GM23338 (cell line): Measurements from ENCODE around the gene NCSTN. TPM values are rescaled to one million over a fixed set of nuclear protein-coding genes. Genes with fewer than 3 reads are reported as not detected.

Experiments used
- ATAC-seq: fragments of 200-7000 bp; cut with Tn5 transposase; 3 replicates; pipeline ENCODE4 v1.9.1; 2020
- DNase-seq: peaks from one replicate; pipeline ENCODE4 v3.0.0-alpha.2; 2015; ENCODE audit warnings: low spot score
- H2AFZ ChIP-seq: fragments of 200-600 bp; sonication (generic); 2 replicates; pipeline ENCODE4 v1.8.0; 2016; ENCODE audit warnings: antibody characterized with exemption, mild to moderate bottlenecking, moderate library complexity
- H3F3A ChIP-seq: fragments of 200-600 bp; sonication (generic); replicated peaks from 2 replicates; pipeline ENCODE4 v1.8.0; 2017; ENCODE audit warnings: antibody characterized with exemption, mixed run types, low read depth
- H3K27ac ChIP-seq: fragments of 200-600 bp; sonication (generic); 2 replicates; pipeline ENCODE4 v1.6.1; 2016; ENCODE audit warnings: low read depth
- H3K27me3 ChIP-seq: fragments of 200-600 bp; sonication (generic); 2 replicates; pipeline ENCODE4 v1.8.0; 2016; ENCODE audit warnings: mild to moderate bottlenecking, mixed run types, moderate library complexity; ENCODE audit not compliant: insufficient read depth
- H3K36me3 ChIP-seq: fragments of 200-600 bp; sonication (generic); 2 replicates; pipeline ENCODE4 v1.8.0; 2016; ENCODE audit warnings: mild to moderate bottlenecking; ENCODE audit not compliant: insufficient read depth
- H3K4me1 ChIP-seq: fragments of 200-600 bp; sonication (generic); 2 replicates; pipeline ENCODE4 v1.8.0; 2016; ENCODE audit warnings: mild to moderate bottlenecking, moderate library complexity; ENCODE audit not compliant: insufficient read depth
- H3K4me2 ChIP-seq: fragments of 200-600 bp; sonication (generic); 2 replicates; pipeline ENCODE4 v1.7.1; 2017; ENCODE audit warnings: mixed run types
- H3K4me3 ChIP-seq: fragments of 200-600 bp; sonication (generic); 2 replicates; pipeline ENCODE4 v1.6.1; 2016; ENCODE audit warnings: mixed run types
- H3K79me2 ChIP-seq: fragments of 200-600 bp; sonication (generic); replicated peaks from 2 replicates; pipeline ENCODE4 v1.8.0; 2017; ENCODE audit warnings: mild to moderate bottlenecking; ENCODE audit not compliant: insufficient read depth
- H3K9me2 ChIP-seq: fragments of 200-600 bp; sonication (generic); 2 replicates; pipeline ENCODE4 v1.8.0; 2017; ENCODE audit not compliant: insufficient read depth
- H4K20me1 ChIP-seq: fragments of 200-600 bp; sonication (generic); replicated peaks from 2 replicates; pipeline ENCODE4 v1.8.0; 2017; ENCODE audit warnings: mild to moderate bottlenecking; ENCODE audit not compliant: insufficient read depth
- H3K27ac Mint-ChIP-seq: 2 replicates; pipeline ENCODE4 v1.8.0; 2020; ENCODE audit warnings: inconsistent platforms, mild to moderate bottlenecking, moderate library complexity, mixed read lengths
- H3K27me3 Mint-ChIP-seq: 3 replicates; pipeline ENCODE4 v1.8.0; 2022; ENCODE audit warnings: low read depth, mild to moderate bottlenecking, moderate library complexity, mixed read lengths, inconsistent platforms; ENCODE audit not compliant: insufficient read depth, poor library complexity
- H3K36me3 Mint-ChIP-seq: 3 replicates; pipeline ENCODE4 v1.8.0; 2021; ENCODE audit warnings: low read depth, mild to moderate bottlenecking, inconsistent platforms, moderate library complexity, mixed read lengths
- H3K4me1 Mint-ChIP-seq: 3 replicates; pipeline ENCODE4 v1.8.0; 2020; ENCODE audit warnings: mild to moderate bottlenecking, inconsistent platforms, mixed read lengths
- H3K4me3 Mint-ChIP-seq: 3 replicates; pipeline ENCODE4 v1.8.0; 2021; ENCODE audit warnings: moderate library complexity, mild to moderate bottlenecking, inconsistent platforms, mixed read lengths
- H3K9me3 Mint-ChIP-seq: 3 replicates; pipeline ENCODE4 v1.8.0; 2020; ENCODE audit warnings: moderate library complexity, mild to moderate bottlenecking, inconsistent platforms, mixed read lengths
- EZH2 ChIP-seq: fragments of 200-600 bp; sonication (generic); IDR thresholded peaks from one replicate; pipeline ENCODE4 v1.8.0; 2017; ENCODE audit warnings: antibody characterized with exemption, mild to moderate bottlenecking, low read depth; ENCODE audit not compliant: unreplicated experiment
- NANOG ChIP-seq: IDR thresholded peaks from 2 replicates; pipeline ENCODE4 v1.6.1; 2016; ENCODE audit warnings: antibody characterized with exemption, borderline replicate concordance
- POLR2AphosphoS5 ChIP-seq: IDR thresholded peaks from 2 replicates; pipeline ENCODE4 v1.6.1; 2016; ENCODE audit warnings: antibody characterized with exemption, low read depth
- ZNF114 ChIP-seq: fragments of 250-450 bp; sonication (Bioruptor Pico); IDR thresholded peaks from 2 replicates; pipeline ENCODE4 v1.5.0; 2020; ENCODE audit warnings: mild to moderate bottlenecking, moderate library complexity
- ZNF331 ChIP-seq: fragments of 250-450 bp; sonication (Bioruptor Pico); IDR thresholded peaks from 2 replicates; pipeline ENCODE4 v1.5.0; 2020; ENCODE audit warnings: low read depth, mild to moderate bottlenecking, moderate library complexity
- polyA plus RNA-seq: library from polyadenylated mRNA; unstranded; fragments of >200 nt; fragmentation: Nextera tagmentation; extraction: Ambion mirVana; gene quantifications from 2 replicates; pipeline ENCODE4 v1.2.1, GENCODE V29; 2016
- total RNA-seq: library from RNA; depleted of rRNA; stranded (reverse); fragments of >200 nt; shearing (Covaris generic); gene quantifications from 2 replicates; pipeline ENCODE4 v1.2.3, GENCODE V29; 2014
- TF ChIP-seq, protein P1 (sequence below): IDR thresholded peaks from 2 replicates; pipeline ENCODE4 v1.6.1; 2016; ENCODE audit warnings: antibody characterized with exemption
- TF ChIP-seq, protein P2 (sequence below): IDR thresholded peaks from one replicate; pipeline ENCODE4 v1.6.1; 2018; ENCODE audit warnings: antibody characterized with exemption; ENCODE audit not compliant: unreplicated experiment
- TF ChIP-seq, protein P3 (sequence below): fragments of 250-450 bp; sonication (Bioruptor Pico); IDR thresholded peaks from 2 replicates; pipeline ENCODE4 v1.5.0; 2020; ENCODE audit warnings: mild to moderate bottlenecking, moderate library complexity

Gene NCSTN
- total and polyA plus RNA-seq, 2 experiments from 2014 or later, result 36.0 to 45.9 TPM

DNA sequence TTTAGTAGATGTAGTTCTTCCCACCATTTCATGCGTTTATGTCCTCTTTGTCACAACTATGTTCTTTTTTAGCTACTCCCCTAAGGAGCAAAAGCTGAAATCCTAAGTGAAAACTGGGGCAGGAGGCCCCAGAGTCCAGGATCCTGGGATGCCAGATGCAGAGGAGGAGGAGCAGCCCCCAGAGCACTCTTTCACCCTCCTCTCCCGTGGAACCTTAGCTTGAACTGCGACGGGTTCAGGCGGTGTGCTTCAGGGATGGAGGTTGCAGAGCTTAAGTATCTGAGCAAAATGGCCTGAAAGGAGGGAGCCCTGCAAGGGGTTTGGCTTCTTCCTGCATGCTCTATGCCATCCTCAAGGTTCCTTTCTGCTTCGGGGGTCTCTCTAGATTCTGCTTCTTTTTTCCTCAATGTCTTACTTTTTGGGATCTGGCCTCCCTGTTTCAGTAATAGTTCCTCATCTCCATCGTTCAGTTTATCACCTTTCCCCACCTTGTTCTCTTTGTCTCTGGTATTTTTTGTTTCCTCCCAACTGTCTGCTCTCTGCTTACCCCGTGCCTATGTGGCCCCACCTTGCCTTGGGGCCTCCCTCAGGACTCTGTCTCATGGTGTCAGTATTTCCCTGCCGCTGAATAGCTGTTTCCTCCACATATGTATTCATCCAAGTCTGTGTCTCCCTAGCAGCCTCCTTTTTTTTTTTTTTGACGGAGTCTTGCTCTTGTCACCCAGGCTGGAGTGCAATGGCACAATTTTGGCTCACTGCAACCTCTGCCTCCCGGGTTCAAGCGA, 21.0 kb downstream of the NCSTN start:
- H3K79me2 ChIP-seq, result no peaks in the 10 kb centered on the region
- peaks cover 55% of the 10 kb centered on the region for H3K4me1 Mint-ChIP-seq
- H2AFZ ChIP-seq, result no peak overlapping the region
- DNase-seq (no peak), ATAC-seq (no peak)
- no peaks in the 10 kb centered on the region for H3K9me3 Mint-ChIP-seq
- H3K4me3 Mint-ChIP-seq, result no peak overlapping the region; the same call in 2 of the 3 replicates
- H3F3A ChIP-seq, result 0 out of 2 replicates have a peak, but pooled peaks cover 3% of the 10 kb centered on the region
- peaks cover 12% of the 10 kb centered on the region for H3K27me3 Mint-ChIP-seq
- no peaks in the 10 kb centered on the region; the same call in 1 of the 2 replicates for H4K20me1 ChIP-seq
- TF ChIP-seq, protein P1, sequence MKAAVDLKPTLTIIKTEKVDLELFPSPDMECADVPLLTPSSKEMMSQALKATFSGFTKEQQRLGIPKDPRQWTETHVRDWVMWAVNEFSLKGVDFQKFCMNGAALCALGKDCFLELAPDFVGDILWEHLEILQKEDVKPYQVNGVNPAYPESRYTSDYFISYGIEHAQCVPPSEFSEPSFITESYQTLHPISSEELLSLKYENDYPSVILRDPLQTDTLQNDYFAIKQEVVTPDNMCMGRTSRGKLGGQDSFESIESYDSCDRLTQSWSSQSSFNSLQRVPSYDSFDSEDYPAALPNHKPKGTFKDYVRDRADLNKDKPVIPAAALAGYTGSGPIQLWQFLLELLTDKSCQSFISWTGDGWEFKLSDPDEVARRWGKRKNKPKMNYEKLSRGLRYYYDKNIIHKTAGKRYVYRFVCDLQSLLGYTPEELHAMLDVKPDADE, result no peak
- no peak overlapping the region for H3K4me2 ChIP-seq
- no peaks in the 10 kb centered on the region for H3K36me3 ChIP-seq
- H3K4me1 ChIP-seq, result peaks cover 20% of the 10 kb centered on the region
- no peaks in the 10 kb centered on the region for H3K27me3 ChIP-seq
- no peak overlapping the region for H3K27ac ChIP-seq
- H3K9me2 ChIP-seq, result no peaks in the 10 kb centered on the region
- peak overlapping the region; percentile 98; the same call in 1 of the 2 replicates for H3K27ac Mint-ChIP-seq
- no peak overlapping the region for H3K4me3 ChIP-seq
- peaks cover 19% of the 10 kb centered on the region for H3K36me3 Mint-ChIP-seq

DNA sequence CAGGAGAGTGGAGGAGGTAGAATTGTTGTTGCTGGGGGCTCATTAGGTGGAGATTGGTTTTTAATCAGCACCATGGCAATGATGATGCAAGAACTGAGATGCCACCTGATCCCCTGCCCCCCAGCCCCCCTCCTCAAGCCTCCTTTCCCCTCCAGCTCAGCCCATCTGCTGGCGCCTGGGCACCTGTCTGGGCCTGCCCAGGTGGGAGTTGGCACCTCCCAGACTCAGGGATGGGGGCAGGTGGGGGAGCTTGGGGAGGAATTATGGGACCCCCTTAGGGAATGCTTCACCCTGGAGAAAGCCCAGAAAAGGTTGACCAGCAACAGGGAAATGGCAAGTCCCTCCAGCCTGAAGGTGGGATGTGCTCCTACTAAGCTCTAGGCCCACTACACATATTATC, 22.1 kb downstream of the NCSTN start:
- H3K9me3 Mint-ChIP-seq, result no peaks in the 10 kb centered on the region
- H3K4me1 Mint-ChIP-seq, result peaks cover 60% of the 10 kb centered on the region
- H3K27me3 Mint-ChIP-seq, result peaks cover 12% of the 10 kb centered on the region
- Histone ChIP-seq H3F3A (0 out of 2 replicates have a peak, but pooled peaks cover 3% of the 10 kb centered on the region), H3K27ac (no peak overlapping the region), H3K4me3 (no peak overlapping the region), H3K27me3 (no peaks in the 10 kb centered on the region), H3K4me1 (peaks cover 20% of the 10 kb centered on the region), H3K36me3 (no peaks in the 10 kb centered on the region), H4K20me1 (no peaks in the 10 kb centered on the region; the same call in 1 of the 2 replicates), H3K79me2 (no peaks in the 10 kb centered on the region), H2AFZ (no peak overlapping the region), H3K4me2 (no peak overlapping the region), H3K9me2 (no peaks in the 10 kb centered on the region)
- DNase-seq, result no peak
- H3K36me3 Mint-ChIP-seq, result peaks cover 11% of the 10 kb centered on the region
- no peak for ATAC-seq
- no peak overlapping the region; the same call in 2 of the 3 replicates for H3K4me3 Mint-ChIP-seq
- peak overlapping the region; percentile 19 for H3K27ac Mint-ChIP-seq
- TF ChIP-seq EZH2 (no peak), NANOG (no peak), ZNF331 (CRISPR knock-in tag) (no peak), ZNF114 (CRISPR knock-in tag) (no peak), POLR2AphosphoS5 (no peak)
- TF ChIP-seq, protein P1, result no peak
- TF ChIP-seq, protein P2, sequence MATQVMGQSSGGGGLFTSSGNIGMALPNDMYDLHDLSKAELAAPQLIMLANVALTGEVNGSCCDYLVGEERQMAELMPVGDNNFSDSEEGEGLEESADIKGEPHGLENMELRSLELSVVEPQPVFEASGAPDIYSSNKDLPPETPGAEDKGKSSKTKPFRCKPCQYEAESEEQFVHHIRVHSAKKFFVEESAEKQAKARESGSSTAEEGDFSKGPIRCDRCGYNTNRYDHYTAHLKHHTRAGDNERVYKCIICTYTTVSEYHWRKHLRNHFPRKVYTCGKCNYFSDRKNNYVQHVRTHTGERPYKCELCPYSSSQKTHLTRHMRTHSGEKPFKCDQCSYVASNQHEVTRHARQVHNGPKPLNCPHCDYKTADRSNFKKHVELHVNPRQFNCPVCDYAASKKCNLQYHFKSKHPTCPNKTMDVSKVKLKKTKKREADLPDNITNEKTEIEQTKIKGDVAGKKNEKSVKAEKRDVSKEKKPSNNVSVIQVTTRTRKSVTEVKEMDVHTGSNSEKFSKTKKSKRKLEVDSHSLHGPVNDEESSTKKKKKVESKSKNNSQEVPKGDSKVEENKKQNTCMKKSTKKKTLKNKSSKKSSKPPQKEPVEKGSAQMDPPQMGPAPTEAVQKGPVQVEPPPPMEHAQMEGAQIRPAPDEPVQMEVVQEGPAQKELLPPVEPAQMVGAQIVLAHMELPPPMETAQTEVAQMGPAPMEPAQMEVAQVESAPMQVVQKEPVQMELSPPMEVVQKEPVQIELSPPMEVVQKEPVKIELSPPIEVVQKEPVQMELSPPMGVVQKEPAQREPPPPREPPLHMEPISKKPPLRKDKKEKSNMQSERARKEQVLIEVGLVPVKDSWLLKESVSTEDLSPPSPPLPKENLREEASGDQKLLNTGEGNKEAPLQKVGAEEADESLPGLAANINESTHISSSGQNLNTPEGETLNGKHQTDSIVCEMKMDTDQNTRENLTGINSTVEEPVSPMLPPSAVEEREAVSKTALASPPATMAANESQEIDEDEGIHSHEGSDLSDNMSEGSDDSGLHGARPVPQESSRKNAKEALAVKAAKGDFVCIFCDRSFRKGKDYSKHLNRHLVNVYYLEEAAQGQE, result no peak
- TF ChIP-seq, protein P3, sequence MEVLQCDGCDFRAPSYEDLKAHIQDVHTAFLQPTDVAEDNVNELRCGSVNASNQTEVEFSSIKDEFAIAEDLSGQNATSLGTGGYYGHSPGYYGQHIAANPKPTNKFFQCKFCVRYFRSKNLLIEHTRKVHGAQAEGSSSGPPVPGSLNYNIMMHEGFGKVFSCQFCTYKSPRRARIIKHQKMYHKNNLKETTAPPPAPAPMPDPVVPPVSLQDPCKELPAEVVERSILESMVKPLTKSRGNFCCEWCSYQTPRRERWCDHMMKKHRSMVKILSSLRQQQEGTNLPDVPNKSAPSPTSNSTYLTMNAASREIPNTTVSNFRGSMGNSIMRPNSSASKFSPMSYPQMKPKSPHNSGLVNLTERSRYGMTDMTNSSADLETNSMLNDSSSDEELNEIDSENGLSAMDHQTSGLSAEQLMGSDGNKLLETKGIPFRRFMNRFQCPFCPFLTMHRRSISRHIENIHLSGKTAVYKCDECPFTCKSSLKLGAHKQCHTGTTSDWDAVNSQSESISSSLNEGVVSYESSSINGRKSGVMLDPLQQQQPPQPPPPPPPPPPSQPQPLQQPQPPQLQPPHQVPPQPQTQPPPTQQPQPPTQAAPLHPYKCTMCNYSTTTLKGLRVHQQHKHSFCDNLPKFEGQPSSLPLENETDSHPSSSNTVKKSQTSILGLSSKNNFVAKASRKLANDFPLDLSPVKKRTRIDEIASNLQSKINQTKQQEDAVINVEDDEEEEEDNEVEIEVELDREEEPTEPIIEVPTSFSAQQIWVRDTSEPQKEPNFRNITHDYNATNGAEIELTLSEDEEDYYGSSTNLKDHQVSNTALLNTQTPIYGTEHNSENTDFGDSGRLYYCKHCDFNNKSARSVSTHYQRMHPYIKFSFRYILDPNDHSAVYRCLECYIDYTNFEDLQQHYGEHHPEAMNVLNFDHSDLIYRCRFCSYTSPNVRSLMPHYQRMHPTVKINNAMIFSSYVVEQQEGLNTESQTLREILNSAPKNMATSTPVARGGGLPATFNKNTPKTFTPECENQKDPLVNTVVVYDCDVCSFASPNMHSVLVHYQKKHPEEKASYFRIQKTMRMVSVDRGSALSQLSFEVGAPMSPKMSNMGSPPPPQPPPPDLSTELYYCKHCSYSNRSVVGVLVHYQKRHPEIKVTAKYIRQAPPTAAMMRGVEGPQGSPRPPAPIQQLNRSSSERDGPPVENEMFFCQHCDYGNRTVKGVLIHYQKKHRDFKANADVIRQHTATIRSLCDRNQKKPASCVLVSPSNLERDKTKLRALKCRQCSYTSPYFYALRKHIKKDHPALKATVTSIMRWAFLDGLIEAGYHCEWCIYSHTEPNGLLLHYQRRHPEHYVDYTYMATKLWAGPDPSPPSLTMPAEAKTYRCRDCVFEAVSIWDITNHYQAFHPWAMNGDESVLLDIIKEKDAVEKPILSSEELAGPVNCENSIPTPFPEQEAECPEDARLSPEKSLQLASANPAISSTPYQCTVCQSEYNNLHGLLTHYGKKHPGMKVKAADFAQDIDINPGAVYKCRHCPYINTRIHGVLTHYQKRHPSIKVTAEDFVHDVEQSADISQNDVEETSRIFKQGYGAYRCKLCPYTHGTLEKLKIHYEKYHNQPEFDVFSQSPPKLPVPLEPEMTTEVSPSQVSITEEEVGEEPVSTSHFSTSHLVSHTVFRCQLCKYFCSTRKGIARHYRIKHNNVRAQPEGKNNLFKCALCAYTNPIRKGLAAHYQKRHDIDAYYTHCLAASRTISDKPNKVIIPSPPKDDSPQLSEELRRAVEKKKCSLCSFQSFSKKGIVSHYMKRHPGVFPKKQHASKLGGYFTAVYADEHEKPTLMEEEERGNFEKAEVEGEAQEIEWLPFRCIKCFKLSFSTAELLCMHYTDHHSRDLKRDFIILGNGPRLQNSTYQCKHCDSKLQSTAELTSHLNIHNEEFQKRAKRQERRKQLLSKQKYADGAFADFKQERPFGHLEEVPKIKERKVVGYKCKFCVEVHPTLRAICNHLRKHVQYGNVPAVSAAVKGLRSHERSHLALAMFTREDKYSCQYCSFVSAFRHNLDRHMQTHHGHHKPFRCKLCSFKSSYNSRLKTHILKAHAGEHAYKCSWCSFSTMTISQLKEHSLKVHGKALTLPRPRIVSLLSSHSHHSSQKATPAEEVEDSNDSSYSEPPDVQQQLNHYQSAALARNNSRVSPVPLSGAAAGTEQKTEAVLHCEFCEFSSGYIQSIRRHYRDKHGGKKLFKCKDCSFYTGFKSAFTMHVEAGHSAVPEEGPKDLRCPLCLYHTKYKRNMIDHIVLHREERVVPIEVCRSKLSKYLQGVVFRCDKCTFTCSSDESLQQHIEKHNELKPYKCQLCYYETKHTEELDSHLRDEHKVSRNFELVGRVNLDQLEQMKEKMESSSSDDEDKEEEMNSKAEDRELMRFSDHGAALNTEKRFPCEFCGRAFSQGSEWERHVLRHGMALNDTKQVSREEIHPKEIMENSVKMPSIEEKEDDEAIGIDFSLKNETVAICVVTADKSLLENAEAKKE, result no peak
